GM21529 (cell line): ENCODE data around the gene DTNB.
A peak's percentile ranks its signal among the peaks of the same experiment; 100 is the strongest.
"Not testable (repeated sequence)": the region's sequence is repeated elsewhere in the genome, so short reads cannot be mapped to it uniquely, and the experiment has no call there.

ENCODE experiments used
- ATAC-seq: cut with Tn5 transposase; IDR thresholded peaks from one replicate; pipeline ENCODE4 v1.9.1; 2021; ENCODE audit not compliant: unreplicated experiment

DTNB gene

GRCh38 chr2:25684577-25685473 is 11.4 kb upstream of the DTNB start:
- no peak for ATAC-seq

DNA sequence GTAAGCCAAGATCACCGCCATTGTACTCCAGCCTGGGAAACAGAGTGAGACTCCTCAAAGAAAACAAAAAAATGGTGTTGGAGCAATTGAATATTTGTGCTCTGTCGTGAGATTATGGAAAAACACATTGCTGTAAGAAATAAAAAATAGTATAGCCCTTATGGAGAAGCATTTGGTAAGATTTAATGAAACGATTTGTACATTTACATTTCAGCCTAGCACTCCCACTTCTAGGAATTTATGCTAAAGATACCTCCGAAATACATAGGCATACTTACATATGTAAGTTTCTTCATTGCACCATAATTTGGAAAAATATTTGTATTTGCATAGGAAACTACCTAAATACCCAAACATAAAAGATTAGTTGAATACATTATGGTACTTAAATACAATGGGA is 8.7 kb upstream of the DTNB start:
- ATAC-seq = no peak

DNA sequence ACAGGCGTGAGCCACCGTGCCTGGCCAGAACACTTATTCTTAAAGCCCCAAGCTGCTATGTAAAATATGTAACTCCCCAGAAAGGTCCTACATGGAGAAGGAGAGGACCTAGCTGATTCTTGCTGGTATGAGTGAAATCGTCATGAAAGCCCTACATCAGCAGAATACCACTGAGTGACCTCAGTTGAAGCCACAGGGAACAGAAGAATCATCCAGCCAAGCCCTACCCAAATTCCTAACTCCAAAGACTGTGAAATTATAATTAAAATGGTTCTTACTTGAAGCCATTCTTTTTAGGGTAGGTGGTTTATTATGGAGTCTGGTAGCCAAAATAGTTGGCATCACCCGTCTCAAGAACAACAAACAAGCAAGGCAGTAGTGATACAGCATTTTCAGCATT is 4.5 kb upstream of the DTNB start:
- ATAC-seq = no peak

- no peak for ATAC-seq
These were observed 643 bp upstream of the DTNB start for GRCh38 chr2:25674077-25674362.

DNA sequence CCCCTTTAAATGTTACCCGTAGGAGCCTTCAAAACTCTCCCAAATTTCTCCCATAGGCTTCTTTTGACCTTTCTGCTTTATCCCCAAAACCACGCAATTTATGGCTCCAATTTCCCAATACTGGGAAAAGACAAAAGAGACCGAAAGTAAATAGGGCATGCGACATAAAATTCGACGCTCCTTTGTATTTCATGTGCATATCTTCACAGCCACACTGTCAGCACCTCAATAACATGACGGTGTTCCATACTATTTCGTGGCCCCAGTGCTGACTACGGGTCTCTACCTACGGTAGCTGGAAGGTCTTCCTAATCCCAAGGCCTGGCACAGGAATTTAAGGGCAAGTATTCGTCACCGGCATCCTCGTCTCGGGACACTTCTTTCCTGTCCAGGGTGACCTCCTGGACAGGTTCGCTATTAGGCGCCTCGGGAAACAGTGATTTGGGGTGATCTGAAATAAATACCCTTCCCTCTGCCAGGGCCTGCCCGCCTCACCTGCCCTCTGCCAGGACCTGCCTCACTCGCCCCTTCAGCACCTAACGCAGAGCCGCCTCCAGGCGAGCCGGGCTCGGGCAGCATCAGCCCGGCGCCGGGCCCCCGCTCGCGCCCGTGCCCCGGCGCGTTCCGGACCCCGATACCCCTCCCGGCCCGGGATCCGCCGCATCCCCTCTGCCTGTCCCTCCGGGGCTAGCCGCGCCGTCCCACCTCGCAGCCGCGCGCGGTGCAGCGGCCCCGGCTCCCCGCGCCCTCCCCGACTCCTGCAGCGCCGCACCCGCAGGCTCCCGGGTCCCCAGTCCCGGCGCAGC is 680 bp downstream of the DTNB start:
- ATAC-seq = peak; percentile 68

- no peak for ATAC-seq
These were observed 1.8 kb downstream of the DTNB start for GRCh38 chr2:25671622-25672021.

DNA sequence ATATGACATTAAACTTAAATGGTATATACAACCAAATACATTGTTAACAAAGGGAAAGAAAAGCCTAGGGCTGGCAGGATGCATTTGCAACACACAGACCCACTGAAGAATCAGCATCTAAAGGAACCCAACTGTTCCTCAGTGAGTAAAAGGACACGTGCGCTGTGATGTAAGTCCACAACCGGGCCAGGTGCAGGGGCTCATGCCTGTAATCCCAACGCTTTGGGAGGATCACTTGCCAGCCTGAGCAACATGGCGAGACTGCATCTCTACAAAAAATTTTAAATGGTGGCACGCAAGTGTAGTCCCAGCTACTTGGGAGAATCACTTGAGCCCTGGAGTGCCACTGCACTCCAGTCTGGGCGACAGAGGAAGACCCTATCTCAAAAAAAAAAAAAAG is 3.9 kb downstream of the DTNB start:
- ATAC-seq = no peak

- no peak for ATAC-seq
These were observed 7.2 kb downstream of the DTNB start for GRCh38 chr2:25666218-25666617.

DNA sequence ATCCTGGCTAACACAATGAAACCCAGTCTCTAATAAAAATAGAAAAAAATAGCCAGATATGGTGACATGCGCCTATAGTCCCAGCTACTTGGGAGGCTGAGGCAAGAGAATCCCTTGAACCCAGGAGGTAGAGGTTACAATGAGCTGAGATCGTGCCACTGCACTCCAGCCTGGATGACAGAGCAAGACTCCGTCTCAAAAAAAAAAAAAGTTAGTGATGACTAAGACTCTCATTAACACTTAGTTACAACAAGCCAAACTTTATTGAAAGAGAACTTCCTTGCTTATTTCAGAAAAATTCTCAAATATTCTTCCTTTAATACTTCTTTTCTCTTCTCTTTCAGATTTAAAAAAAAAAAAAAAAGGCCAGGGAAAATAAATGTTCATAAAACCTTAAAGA is 7.9 kb downstream of the DTNB start:
- ATAC-seq = not testable (repeated sequence)

GRCh38 chr2:25664965-25665307 is 8.4 kb downstream of the DTNB start:
- ATAC-seq = no peak

GRCh38 chr2:25664183-25664964 is 9.0 kb downstream of the DTNB start:
- ATAC-seq = no peak

- no peak for ATAC-seq
These were observed 18.1 kb downstream of the DTNB start for GRCh38 chr2:25655316-25655715.

- ATAC-seq = no peak
These were observed 18.6 kb downstream of the DTNB start for GRCh38 chr2:25654801-25655200.

GRCh38 chr2:25651782-25652455 is 21.5 kb downstream of the DTNB start:
- ATAC-seq = no peak

DNA sequence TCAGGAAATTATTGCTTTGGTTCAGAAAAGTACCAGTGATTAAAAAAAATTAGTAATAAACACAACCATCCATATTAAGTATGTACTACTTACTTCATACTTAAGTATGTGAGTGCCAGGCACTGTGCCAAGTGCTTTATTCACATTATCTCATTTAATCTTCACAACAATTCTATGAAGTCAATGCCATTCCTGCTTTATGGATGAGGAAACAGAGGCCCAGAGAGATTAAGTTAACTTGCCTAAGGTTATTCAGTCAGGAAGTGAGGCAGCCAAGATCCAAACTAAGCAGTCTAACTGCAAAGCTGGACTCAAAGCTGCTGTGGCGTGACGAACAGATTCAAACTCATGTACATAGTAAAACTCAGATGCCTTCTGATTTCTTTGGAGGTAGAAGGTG is 22.3 kb downstream of the DTNB start:
- no peak for ATAC-seq

- ATAC-seq = no peak
These were observed 23.1 kb downstream of the DTNB start for GRCh38 chr2:25650256-25650655.

- ATAC-seq = no peak
These were observed 23.6 kb downstream of the DTNB start for GRCh38 chr2:25649786-25650185.

GRCh38 chr2:25642298-25642697 is 31.1 kb downstream of the DTNB start:
- ATAC-seq = no peak

- no peak for ATAC-seq
These were observed 33.7 kb downstream of the DTNB start for GRCh38 chr2:25639696-25640095.

- ATAC-seq = no peak
These were observed 34.2 kb downstream of the DTNB start for GRCh38 chr2:25639131-25639530.

DNA sequence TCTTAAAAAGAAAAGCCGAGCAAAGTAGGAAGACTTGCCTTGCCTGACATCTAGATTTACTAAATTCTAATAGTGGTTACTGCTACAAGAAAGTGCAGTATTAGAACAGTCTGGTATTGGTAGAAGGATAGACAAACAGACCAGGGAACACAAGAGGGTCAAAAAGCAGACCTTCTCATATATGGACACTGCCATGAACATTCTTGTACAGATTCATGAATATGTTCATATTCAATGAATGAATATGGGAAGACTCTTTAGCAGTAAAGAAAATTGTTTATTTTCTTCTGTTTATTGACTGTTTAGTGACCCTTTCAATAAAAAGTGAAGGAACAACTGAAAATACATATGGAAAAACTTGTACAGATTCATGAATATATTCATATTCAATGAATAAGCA is 37.6 kb downstream of the DTNB start:
- ATAC-seq = no peak
